Testis (tissue), 3 donors: Measurements from ENCODE around the gene PDCD5. TPM values are rescaled to one million over a fixed set of nuclear protein-coding genes. Genes with fewer than 3 reads are reported as not detected.
A peak's percentile ranks its signal among the peaks of the same experiment; 100 is the strongest.

Experiments
- DNase-seq: peaks from one replicate; pipeline ENCODE4 v3.0.0-alpha.2; 2019
- H3K27ac ChIP-seq, 2 donors: fragments of 200-600 bp; sonication (generic); one replicate each; pipeline ENCODE4 v1.5.1; 2019
- H3K27me3 ChIP-seq: fragments of 200-600 bp; sonication (generic); one replicate; pipeline ENCODE4 v1.5.1; 2019
- H3K36me3 ChIP-seq: fragments of 200-600 bp; sonication (generic); one replicate; pipeline ENCODE4 v1.5.1; 2017; ENCODE audit warnings: low read depth; ENCODE audit errors: missing control alignments
- H3K4me1 ChIP-seq: fragments of 200-600 bp; sonication (generic); one replicate; pipeline ENCODE4 v1.5.1; 2019
- H3K4me3 ChIP-seq, 2 donors: fragments of 200-600 bp; sonication (generic); one replicate each; pipeline ENCODE4 v1.5.1; 2017 to 2019
- H3K9me3 ChIP-seq: fragments of 200-600 bp; sonication (generic); one replicate; pipeline ENCODE4 v1.5.1; 2017
- CTCF ChIP-seq, 3 experiments: fragments of 450-650 bp in 2 of 3; fragments of 200-600 bp in 1 of 3; sonication (generic) in 1 of 3; IDR thresholded peaks; one replicate each; pipeline ENCODE4 v1.5.1; 2016 to 2019; ENCODE audit warnings: antibody characterized with exemption in 3 of 3, mild to moderate bottlenecking in 2 of 3, moderate library complexity in 1 of 3
- POLR2A ChIP-seq: fragments of 450-650 bp; IDR thresholded peaks from one replicate; pipeline ENCODE4 v1.6.1; 2017; ENCODE audit warnings: antibody characterized with exemption, mild to moderate bottlenecking, moderate library complexity
- WGBS, 2 donors: methylation state at CpG; one replicate each; pipeline ENCODE4 v1.1.5; 2018; 5-methylcytosine and 5-hydroxymethylcytosine counted together
- intact Hi-C: fragments of 100-400 bp; cut with DNase I; formaldehyde crosslinking; loops from one replicate; pipeline ENCODE4 v1.15.1; 2023; ENCODE audit warnings: low total_unique reads
- polyA plus RNA-seq: library from polyadenylated mRNA; stranded (reverse); fragments of 350-450 nt; fragmentation: Illumina TruSeq; extraction: RNeasy Lipid Tissue Mini Kit (QIAGEN cat#74804); gene quantifications from one replicate; pipeline ENCODE4 v1.2.3, GENCODE V29; 2014; ENCODE audit warnings: low read depth, low replicate concordance; ENCODE audit not compliant: insufficient read depth
- total RNA-seq, 2 donors: library from RNA; depleted of rRNA; stranded (reverse); fragments of >200 nt; gene quantifications; one replicate each; pipeline ENCODE4 v1.2.3, GENCODE V29; 2016

PDCD5 gene
- total and polyA plus RNA-seq, 3 donors from 2014 or later: 114 to 157 (median 152) TPM

DNA sequence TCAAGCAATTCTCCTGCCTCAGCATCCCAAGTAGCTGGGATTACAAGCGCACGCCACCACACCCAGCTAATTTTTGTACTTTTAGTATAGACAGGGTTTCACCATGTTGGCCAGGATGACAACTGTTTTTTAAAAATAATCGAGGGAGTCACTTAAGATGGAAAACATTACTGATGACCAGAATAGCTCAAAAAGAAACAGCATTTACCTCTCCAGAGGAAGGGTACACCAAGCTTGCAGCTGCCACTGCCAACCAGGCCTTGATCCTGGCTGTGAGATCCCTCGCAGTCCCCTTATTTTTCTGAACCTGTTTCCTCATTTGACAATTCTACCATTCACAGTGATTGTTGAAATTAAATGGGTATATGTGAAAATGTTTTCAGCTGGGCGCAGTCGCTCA is 14.5 kb downstream of the PDCD5 start:
- Histone ChIP-seq H3K27me3 (no peaks in the 10 kb centered on the region), H3K9me3 (no peaks in the 10 kb centered on the region), H3K4me1 (no peaks in the 10 kb centered on the region), H3K36me3 (no peaks in the 10 kb centered on the region), H3K27ac (no peak overlapping the region), H3K4me3 (no peak overlapping the region)
- no peak for DNase-seq
- 92 to 94% methylated on average over 6 of the region's 6 CpGs for WGBS, 2 donors
- TF ChIP-seq CTCF (IDR thresholded peaks at IDR 0.05) (no peak), POLR2A (no peak)
- intact Hi-C loops: no loop called here

DNA sequence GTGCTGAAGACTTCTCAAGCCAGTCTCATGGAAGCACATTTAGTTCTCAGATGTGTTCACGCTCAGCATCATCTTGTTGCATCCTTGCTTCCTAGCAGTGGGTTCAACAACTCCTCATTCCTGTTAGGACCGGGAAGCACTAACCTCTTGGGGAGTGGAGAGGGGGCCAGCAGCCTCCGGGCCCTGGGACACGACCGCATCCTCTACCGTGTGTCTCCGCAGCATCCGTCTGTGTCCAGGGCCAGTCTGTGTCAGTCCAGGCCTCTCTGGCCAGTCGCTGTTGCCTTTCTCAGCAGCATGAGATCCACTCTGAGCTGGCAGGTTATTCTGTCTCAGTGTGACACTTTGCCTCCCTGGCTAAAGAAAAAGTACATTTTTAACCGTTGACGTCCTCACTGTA is 17.0 kb downstream of the PDCD5 start:
- Histone ChIP-seq H3K27me3 (no peaks in the 10 kb centered on the region), H3K36me3 (no peaks in the 10 kb centered on the region), H3K4me3 (no peak overlapping the region), H3K9me3 (no peaks in the 10 kb centered on the region), H3K27ac (no peak overlapping the region), H3K4me1 (no peaks in the 10 kb centered on the region)
- WGBS, 2 donors: 90 to 95% methylated on average over 11 of the region's 11 CpGs
- TF ChIP-seq POLR2A: no peak
- TF ChIP-seq CTCF (IDR thresholded peaks at IDR 0.05): no peak
- no peak for DNase-seq
- intact Hi-C loops: no loop called here

DNA sequence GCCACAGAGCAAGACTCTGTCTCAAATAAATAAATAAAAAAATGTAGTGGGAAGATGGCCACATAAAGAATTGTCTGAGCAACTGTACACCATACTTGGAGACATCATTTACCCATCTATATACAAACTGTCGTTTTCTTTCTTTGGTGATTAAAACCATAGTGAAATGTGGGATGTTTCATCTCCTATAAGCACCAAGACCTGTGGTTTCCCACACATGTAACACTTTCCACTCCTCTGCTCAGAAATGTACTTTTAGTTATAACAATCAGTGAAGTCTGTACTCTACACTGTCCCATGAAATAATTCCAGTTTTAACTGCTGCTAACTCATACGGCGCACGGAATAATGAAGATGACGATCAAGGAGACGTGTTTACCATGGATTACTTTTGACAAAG is 18.3 kb downstream of the PDCD5 start:
- 91 to 93% methylated on average over 6 of the region's 6 CpGs for WGBS, 2 donors
- Histone ChIP-seq H3K36me3 (no peaks in the 10 kb centered on the region), H3K9me3 (no peaks in the 10 kb centered on the region), H3K27ac (no peak overlapping the region), H3K27me3 (no peaks in the 10 kb centered on the region), H3K4me1 (no peaks in the 10 kb centered on the region), H3K4me3 (no peak overlapping the region)
- TF ChIP-seq CTCF (IDR thresholded peaks at IDR 0.05) (no peak), POLR2A (no peak)
- no peak for DNase-seq
- intact Hi-C loops: no loop called here

DNA sequence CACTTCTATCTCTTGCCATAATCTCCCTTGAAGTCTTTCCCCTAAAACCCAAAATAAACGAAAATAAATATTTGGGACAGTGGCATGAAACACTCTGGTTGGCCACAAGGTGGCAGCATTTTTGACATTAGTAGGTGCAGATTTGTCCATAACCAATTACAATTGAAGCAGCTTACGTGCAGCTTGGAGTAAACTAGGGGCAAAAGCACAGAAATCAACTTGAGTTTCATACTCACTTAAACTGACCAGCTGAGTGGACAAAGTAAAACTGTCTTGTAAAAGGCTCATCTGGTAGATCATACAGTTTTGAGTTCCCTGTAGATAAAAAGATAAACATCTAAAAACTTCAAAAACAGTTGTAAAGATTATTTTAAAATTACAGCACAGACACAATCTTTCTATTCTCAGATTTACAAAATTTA is 18.8 kb downstream of the PDCD5 start:
- no peaks in the 10 kb centered on the region for H3K27me3 ChIP-seq
- WGBS, 2 donors: 19 to 36% methylated on average over 2 of the region's 2 CpGs
- no peaks in the 10 kb centered on the region for H3K9me3 ChIP-seq
- intact Hi-C loops: no loop called here
- no peak overlapping the region for H3K4me3 ChIP-seq
- H3K27ac ChIP-seq: no peak overlapping the region
- peak; percentile 28 for DNase-seq
- no peaks in the 10 kb centered on the region for H3K36me3 ChIP-seq
- TF ChIP-seq CTCF (IDR thresholded peaks at IDR 0.05) (peak; percentile 75 to 94 (median 87)), POLR2A (no peak)
- no peaks in the 10 kb centered on the region for H3K4me1 ChIP-seq

- no peak for DNase-seq
- intact Hi-C loops: no loop called here
- Histone ChIP-seq H3K9me3 (no peaks in the 10 kb centered on the region), H3K27me3 (no peaks in the 10 kb centered on the region), H3K4me1 (no peaks in the 10 kb centered on the region), H3K4me3 (no peak overlapping the region), H3K36me3 (no peaks in the 10 kb centered on the region), H3K27ac (no peak overlapping the region)
- WGBS, 2 donors: 94 to 95% methylated on average over 13 to 14 of the region's 14 CpGs
- TF ChIP-seq CTCF (IDR thresholded peaks at IDR 0.05) (no peak), POLR2A (no peak)
These were observed 23.0 kb downstream of the PDCD5 start for GRCh38 chr19:32603961-32604360.
